Measurements from ENCODE around the gene NR2F1-AS1.

NR2F1-AS1 gene

GRCh38 chr5:93604644-93605515 lies 23.9 kb upstream of the NR2F1-AS1 start:
- H3K23ac ChIP-seq (ENCODE audit: low read depth, low read length, poor library complexity) = no peak overlapping the region
- H2AFZ ChIP-seq (ENCODE audit: low read length) = no peak overlapping the region
- WGBS, 2 donors (ENCODE audit: extremely low coverage in 2 of 2, insufficient read length in 2 of 2, insufficient replicate concordance in 1 of 2) = no CpG with 5 or more reads among the region's 10 CpGs
- no peak overlapping the region for H3K9ac ChIP-seq (ENCODE audit: low read depth, low read length, poor library complexity)
- no peak overlapping the region for H3K4ac ChIP-seq (ENCODE audit: low read length)
- H3K18ac ChIP-seq (ENCODE audit: low read length) = no peak overlapping the region
- no peak overlapping the region for H2BK12ac ChIP-seq (ENCODE audit: low read length)
- H3K36me3 ChIP-seq (replicated peaks in 1 of 2; ENCODE audit: control insufficient read depth in 2 of 2, insufficient read depth in 2 of 2, low read length in 2 of 2) = peaks cover 0 to 5% of the 10 kb centered on the region in 2 donors
- no peak overlapping the region for H3K14ac ChIP-seq (ENCODE audit: low read length)
- H3K4me3 ChIP-seq (ENCODE audit: low read length in 2 of 2) = peak overlapping the region in 1 of 2 donors; percentile 63
- no peak overlapping the region for H4K8ac ChIP-seq (ENCODE audit: low read depth, low read length)
- peaks cover 18 to 51% of the 10 kb centered on the region in 2 donors for H3K4me1 ChIP-seq (ENCODE audit: control insufficient read depth in 2 of 2, insufficient read depth in 1 of 2, low read depth in 1 of 2, low read length in 2 of 2)
- no peak overlapping the region for H2BK15ac ChIP-seq (ENCODE audit: low read length)
- no peak overlapping the region for H2AK5ac ChIP-seq (ENCODE audit: low read depth, low read length)
- no peak overlapping the region for H3K4me2 ChIP-seq (ENCODE audit: insufficient read depth, low read length, poor library complexity, severe bottlenecking)
- no peak overlapping the region for H4K91ac ChIP-seq (ENCODE audit: low read depth, low read length, poor library complexity)
- H3K27me3 ChIP-seq (ENCODE audit: control insufficient read depth in 3 of 3, insufficient read depth in 3 of 3, low read depth in 1 of 3, low read length in 3 of 3) = peaks cover 0 to 61% (median 7%) of the 10 kb centered on the region in 3 experiments
- H2BK5ac ChIP-seq (ENCODE audit: low read length) = no peak overlapping the region
- no peak for DNase-seq (ENCODE audit: low spot score)
- no peaks in the 10 kb centered on the region for H3K9me3 ChIP-seq (replicated peaks in 1 of 2; ENCODE audit: control insufficient read depth in 2 of 2, insufficient read depth in 1 of 2, low read depth in 1 of 2, low read length in 2 of 2)
- no peak overlapping the region for H3K27ac ChIP-seq (replicated peaks; ENCODE audit: low read length)
- no peaks in the 10 kb centered on the region for H3K79me1 ChIP-seq (ENCODE audit: low read depth, low read length)
- H2BK120ac ChIP-seq (ENCODE audit: low read depth, low read length) = no peak overlapping the region

DNA sequence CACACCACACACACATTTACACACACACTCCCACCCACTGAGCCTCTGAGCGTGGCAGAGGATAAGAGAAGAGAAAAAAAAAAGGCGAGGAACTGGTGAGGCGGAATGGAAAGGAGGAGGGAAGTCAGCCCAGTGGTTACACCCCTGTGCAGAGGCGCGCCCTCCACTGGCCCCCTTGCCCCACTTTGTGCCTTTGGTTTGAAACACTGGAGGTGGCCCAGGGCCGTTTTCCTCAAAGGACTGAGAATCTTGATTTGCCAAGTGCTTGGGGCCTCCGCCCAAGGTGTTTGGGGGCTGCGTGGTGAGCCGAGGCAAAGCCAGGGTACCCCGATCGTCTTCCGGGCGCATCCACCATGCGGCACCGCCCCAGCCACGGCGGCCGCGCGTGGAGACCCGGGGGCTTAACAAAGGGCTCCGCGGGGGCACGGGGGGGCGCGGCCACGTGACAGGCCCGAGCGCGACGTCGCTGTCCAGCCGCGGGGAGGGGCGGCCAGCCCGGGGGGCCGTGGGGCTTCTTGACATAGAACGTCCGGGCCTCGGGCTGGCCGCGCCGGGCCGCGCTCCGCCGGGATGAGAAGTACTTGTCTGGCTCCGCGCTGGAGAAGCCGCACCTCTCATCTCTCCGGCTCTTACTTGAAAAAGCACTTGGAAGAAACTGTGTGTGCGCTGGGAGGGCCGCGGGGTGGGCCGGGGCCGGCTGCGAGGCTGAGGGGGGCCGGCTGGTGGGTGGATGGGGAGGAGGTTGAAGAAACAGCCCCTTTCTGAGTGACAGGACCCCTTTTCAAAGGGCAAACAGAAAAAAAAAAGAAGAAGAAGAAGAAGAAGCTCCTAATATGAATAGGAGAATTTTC lies 23.0 kb upstream of the NR2F1-AS1 start:
- H3K4me2 ChIP-seq (ENCODE audit: insufficient read depth, low read length, poor library complexity, severe bottlenecking) = peak overlapping the region; percentile 68
- no peak overlapping the region for H3K27ac ChIP-seq (replicated peaks; ENCODE audit: low read length)
- WGBS, 2 donors (ENCODE audit: extremely low coverage in 2 of 2, insufficient read length in 2 of 2, insufficient replicate concordance in 1 of 2) = no CpG with 5 or more reads among the region's 58 CpGs
- peaks cover 0 to 60% (median 5%) of the 10 kb centered on the region in 3 experiments for H3K27me3 ChIP-seq (ENCODE audit: control insufficient read depth in 3 of 3, insufficient read depth in 3 of 3, low read depth in 1 of 3, low read length in 3 of 3)
- H3K4me3 ChIP-seq (ENCODE audit: low read length in 2 of 2) = peak overlapping the region; percentile 33 to 63
- H2BK120ac ChIP-seq (ENCODE audit: low read depth, low read length) = no peak overlapping the region
- H2BK12ac ChIP-seq (ENCODE audit: low read length) = no peak overlapping the region
- no peak overlapping the region for H2BK15ac ChIP-seq (ENCODE audit: low read length)
- H3K4me1 ChIP-seq (ENCODE audit: control insufficient read depth in 2 of 2, insufficient read depth in 1 of 2, low read depth in 1 of 2, low read length in 2 of 2) = peaks cover 21 to 51% of the 10 kb centered on the region in 2 donors
- H2AK5ac ChIP-seq (ENCODE audit: low read depth, low read length) = no peak overlapping the region
- H3K9ac ChIP-seq (ENCODE audit: low read depth, low read length, poor library complexity) = no peak overlapping the region
- H3K14ac ChIP-seq (ENCODE audit: low read length) = no peak overlapping the region
- H3K4ac ChIP-seq (ENCODE audit: low read length) = no peak overlapping the region
- peak overlapping the region; percentile 27 for H2BK5ac ChIP-seq (ENCODE audit: low read length)
- H4K91ac ChIP-seq (ENCODE audit: low read depth, low read length, poor library complexity) = no peak overlapping the region
- no peaks in the 10 kb centered on the region for H3K9me3 ChIP-seq (replicated peaks in 1 of 2; ENCODE audit: control insufficient read depth in 2 of 2, insufficient read depth in 1 of 2, low read depth in 1 of 2, low read length in 2 of 2)
- H3K79me1 ChIP-seq (ENCODE audit: low read depth, low read length) = no peaks in the 10 kb centered on the region
- no peak overlapping the region for H4K8ac ChIP-seq (ENCODE audit: low read depth, low read length)
- peak overlapping the region; percentile 85 for H3K18ac ChIP-seq (ENCODE audit: low read length)
- H2AFZ ChIP-seq (ENCODE audit: low read length) = peak overlapping the region; percentile 61
- no peak for DNase-seq (ENCODE audit: low spot score)
- H3K23ac ChIP-seq (ENCODE audit: low read depth, low read length, poor library complexity) = no peak overlapping the region
- peaks cover 0 to 5% of the 10 kb centered on the region in 2 donors for H3K36me3 ChIP-seq (replicated peaks in 1 of 2; ENCODE audit: control insufficient read depth in 2 of 2, insufficient read depth in 2 of 2, low read length in 2 of 2)

DNA sequence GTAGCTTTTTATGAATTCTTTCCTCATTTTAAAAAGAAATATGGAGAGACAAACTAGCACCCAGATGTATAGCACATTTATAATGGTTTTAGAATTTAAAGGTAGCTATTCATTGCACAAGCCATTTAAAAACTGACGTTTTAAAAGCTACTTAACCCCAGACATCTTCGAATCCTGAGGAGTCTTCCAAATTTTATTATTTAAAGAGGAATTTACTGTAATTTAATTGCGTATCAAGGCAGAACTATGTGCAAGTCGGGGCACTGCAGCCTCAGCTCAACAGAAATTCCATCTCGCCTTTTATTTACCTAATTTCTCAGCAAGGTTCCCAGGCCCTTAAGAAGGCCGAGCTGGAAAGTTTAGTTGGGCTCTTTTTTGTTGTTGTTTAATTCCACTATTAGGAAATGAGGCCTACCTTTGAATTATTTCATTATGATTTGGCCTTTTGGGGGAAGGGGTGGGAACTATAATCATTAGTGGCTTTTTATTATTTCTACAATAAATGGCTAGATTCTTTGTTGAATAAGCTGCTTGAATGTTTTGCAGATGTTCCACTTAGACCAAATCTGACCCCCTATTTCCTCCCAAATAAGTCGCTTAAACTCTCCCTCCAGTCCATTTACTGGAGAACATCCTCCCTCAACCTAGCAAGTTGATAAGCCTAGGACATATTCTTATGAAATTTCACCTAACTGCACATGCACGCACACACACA lies 22.2 kb upstream of the NR2F1-AS1 start:
- no peak for DNase-seq (ENCODE audit: low spot score)
- Histone ChIP-seq H4K91ac (ENCODE audit: low read depth, low read length, poor library complexity) (no peak overlapping the region), H3K4me3 (ENCODE audit: low read length in 2 of 2) (peak overlapping the region in 1 of 2 donors; percentile 63), H3K9me3 (replicated peaks in 1 of 2; ENCODE audit: control insufficient read depth in 2 of 2, insufficient read depth in 1 of 2, low read depth in 1 of 2, low read length in 2 of 2) (no peaks in the 10 kb centered on the region), H2BK5ac (ENCODE audit: low read length) (no peak overlapping the region), H3K4ac (ENCODE audit: low read length) (no peak overlapping the region), H2BK12ac (ENCODE audit: low read length) (no peak overlapping the region), H4K8ac (ENCODE audit: low read depth, low read length) (no peak overlapping the region), H3K18ac (ENCODE audit: low read length) (no peak overlapping the region), H3K4me2 (ENCODE audit: insufficient read depth, low read length, poor library complexity, severe bottlenecking) (no peak overlapping the region), H2AK5ac (ENCODE audit: low read depth, low read length) (no peak overlapping the region), H3K79me1 (ENCODE audit: low read depth, low read length) (no peaks in the 10 kb centered on the region), H3K36me3 (replicated peaks in 1 of 2; ENCODE audit: control insufficient read depth in 2 of 2, insufficient read depth in 2 of 2, low read length in 2 of 2) (peaks cover 0 to 5% of the 10 kb centered on the region in 2 donors), H3K4me1 (ENCODE audit: control insufficient read depth in 2 of 2, insufficient read depth in 1 of 2, low read depth in 1 of 2, low read length in 2 of 2) (peaks cover 26 to 51% of the 10 kb centered on the region in 2 donors), H2AFZ (ENCODE audit: low read length) (no peak overlapping the region), H3K23ac (ENCODE audit: low read depth, low read length, poor library complexity) (no peak overlapping the region), H3K9ac (ENCODE audit: low read depth, low read length, poor library complexity) (no peak overlapping the region), H3K14ac (ENCODE audit: low read length) (no peak overlapping the region), H3K27me3 (ENCODE audit: control insufficient read depth in 3 of 3, insufficient read depth in 3 of 3, low read depth in 1 of 3, low read length in 3 of 3) (peaks cover 0 to 63% (median 5%) of the 10 kb centered on the region in 3 experiments), H2BK15ac (ENCODE audit: low read length) (no peak overlapping the region), H3K27ac (replicated peaks; ENCODE audit: low read length) (no peak overlapping the region), H2BK120ac (ENCODE audit: low read depth, low read length) (no peak overlapping the region)
- WGBS, 2 donors (ENCODE audit: extremely low coverage in 2 of 2, insufficient read length in 2 of 2, insufficient replicate concordance in 1 of 2) = no CpG with 5 or more reads among the region's 8 CpGs
